OCI-LY3 (cell line): Measurements from ENCODE around the gene LCN6.
A peak's percentile ranks its signal among the peaks of the same experiment; 100 is the strongest.

Source experiments
- H2AFZ ChIP-seq: fragments of 200-600, 300-600 bp; shearing (Covaris generic); 2 replicates; pipeline ENCODE4 v1.6.0; 2014; ENCODE audit warnings: antibody characterized with exemption, low read depth, low read length
- H3K27ac ChIP-seq: fragments of 200-600, 300-600 bp; sonication (generic); 2 replicates; pipeline ENCODE4 v1.5.1; 2014; ENCODE audit warnings: mild to moderate bottlenecking, low read length, moderate library complexity, mixed read lengths
- H3K27me3 ChIP-seq: fragments of 200-600, 300-600 bp; sonication (generic); 2 replicates; pipeline ENCODE4 v1.6.1; 2014; ENCODE audit warnings: low read depth, low read length, mixed read lengths
- H3K36me3 ChIP-seq: fragments of 200-600, 300-600 bp; sonication (generic); replicated peaks from 2 replicates; pipeline ENCODE3; 2014; ENCODE audit warnings: low read depth, low read length, mixed read lengths
- H3K4me1 ChIP-seq: fragments of 300-600, 200-600 bp; sonication (generic); 2 replicates; pipeline ENCODE4 v1.6.1; 2014; ENCODE audit warnings: low read length, mixed read lengths
- H3K4me2 ChIP-seq: fragments of 200-600, 300-600 bp; sonication (generic); 2 replicates; pipeline ENCODE4 v1.6.1; 2014; ENCODE audit warnings: low read length, mixed read lengths
- H3K4me3 ChIP-seq: fragments of 300-600, 200-600 bp; sonication (generic); 2 replicates; pipeline ENCODE4 v1.5.1; 2014; ENCODE audit warnings: antibody characterized with exemption, mild to moderate bottlenecking, low read length, moderate library complexity
- H3K79me2 ChIP-seq: fragments of 300-600, 200-600 bp; shearing (Covaris generic); 2 replicates; pipeline ENCODE4 v1.6.1; 2014; ENCODE audit warnings: mild to moderate bottlenecking, low read length, mixed read lengths
- H3K9ac ChIP-seq: fragments of 300-600, 200-600 bp; shearing (Covaris generic); 2 replicates; pipeline ENCODE4 v1.6.0; 2014; ENCODE audit warnings: mild to moderate bottlenecking, low read length, moderate library complexity
- H3K9me3 ChIP-seq: fragments of 200-600, 300-600 bp; shearing (Covaris generic); 2 replicates; pipeline ENCODE4 v1.6.1; 2014; ENCODE audit warnings: low read length, mixed read lengths; ENCODE audit not compliant: insufficient read depth
- H4K20me1 ChIP-seq: fragments of 200-600, 300-600 bp; sonication (generic); 2 replicates; pipeline ENCODE4 v1.6.1; 2016; ENCODE audit warnings: low read length, mixed read lengths; ENCODE audit not compliant: insufficient read depth
- EZH2phosphoT487 ChIP-seq: fragments of 200-600 bp; shearing (Covaris generic); IDR thresholded peaks from 2 replicates; pipeline ENCODE4 v1.6.1; 2018; ENCODE audit warnings: antibody characterized with exemption, mixed run types, low read depth
- TF ChIP-seq, protein P1 (sequence below): fragments of 200-600, 300-600 bp; sonication (generic); IDR thresholded peaks from 2 replicates; pipeline ENCODE4 v1.5.1; 2014; ENCODE audit warnings: antibody characterized with exemption, low read length, low read depth

Gene LCN6

GRCh38 chr9:136794281-136794999 is 46.1 kb upstream of the LCN6 start:
- TF ChIP-seq EZH2phosphoT487, result no peak
- TF ChIP-seq, protein P1, sequence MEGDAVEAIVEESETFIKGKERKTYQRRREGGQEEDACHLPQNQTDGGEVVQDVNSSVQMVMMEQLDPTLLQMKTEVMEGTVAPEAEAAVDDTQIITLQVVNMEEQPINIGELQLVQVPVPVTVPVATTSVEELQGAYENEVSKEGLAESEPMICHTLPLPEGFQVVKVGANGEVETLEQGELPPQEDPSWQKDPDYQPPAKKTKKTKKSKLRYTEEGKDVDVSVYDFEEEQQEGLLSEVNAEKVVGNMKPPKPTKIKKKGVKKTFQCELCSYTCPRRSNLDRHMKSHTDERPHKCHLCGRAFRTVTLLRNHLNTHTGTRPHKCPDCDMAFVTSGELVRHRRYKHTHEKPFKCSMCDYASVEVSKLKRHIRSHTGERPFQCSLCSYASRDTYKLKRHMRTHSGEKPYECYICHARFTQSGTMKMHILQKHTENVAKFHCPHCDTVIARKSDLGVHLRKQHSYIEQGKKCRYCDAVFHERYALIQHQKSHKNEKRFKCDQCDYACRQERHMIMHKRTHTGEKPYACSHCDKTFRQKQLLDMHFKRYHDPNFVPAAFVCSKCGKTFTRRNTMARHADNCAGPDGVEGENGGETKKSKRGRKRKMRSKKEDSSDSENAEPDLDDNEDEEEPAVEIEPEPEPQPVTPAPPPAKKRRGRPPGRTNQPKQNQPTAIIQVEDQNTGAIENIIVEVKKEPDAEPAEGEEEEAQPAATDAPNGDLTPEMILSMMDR, result no peak
- no peak overlapping the region for H2AFZ ChIP-seq
- no peaks in the 10 kb centered on the region for H4K20me1 ChIP-seq
- H3K4me2 ChIP-seq, result no peak overlapping the region
- no peaks in the 10 kb centered on the region for H3K79me2 ChIP-seq
- H3K4me1 ChIP-seq, result peaks cover 25% of the 10 kb centered on the region
- peaks cover 6% of the 10 kb centered on the region for H3K36me3 ChIP-seq
- H3K9ac ChIP-seq, result no peak overlapping the region
- H3K4me3 ChIP-seq, result no peak overlapping the region
- H3K9me3 ChIP-seq, result no peaks in the 10 kb centered on the region
- no peak overlapping the region for H3K27ac ChIP-seq
- peaks cover 27% of the 10 kb centered on the region for H3K27me3 ChIP-seq

DNA sequence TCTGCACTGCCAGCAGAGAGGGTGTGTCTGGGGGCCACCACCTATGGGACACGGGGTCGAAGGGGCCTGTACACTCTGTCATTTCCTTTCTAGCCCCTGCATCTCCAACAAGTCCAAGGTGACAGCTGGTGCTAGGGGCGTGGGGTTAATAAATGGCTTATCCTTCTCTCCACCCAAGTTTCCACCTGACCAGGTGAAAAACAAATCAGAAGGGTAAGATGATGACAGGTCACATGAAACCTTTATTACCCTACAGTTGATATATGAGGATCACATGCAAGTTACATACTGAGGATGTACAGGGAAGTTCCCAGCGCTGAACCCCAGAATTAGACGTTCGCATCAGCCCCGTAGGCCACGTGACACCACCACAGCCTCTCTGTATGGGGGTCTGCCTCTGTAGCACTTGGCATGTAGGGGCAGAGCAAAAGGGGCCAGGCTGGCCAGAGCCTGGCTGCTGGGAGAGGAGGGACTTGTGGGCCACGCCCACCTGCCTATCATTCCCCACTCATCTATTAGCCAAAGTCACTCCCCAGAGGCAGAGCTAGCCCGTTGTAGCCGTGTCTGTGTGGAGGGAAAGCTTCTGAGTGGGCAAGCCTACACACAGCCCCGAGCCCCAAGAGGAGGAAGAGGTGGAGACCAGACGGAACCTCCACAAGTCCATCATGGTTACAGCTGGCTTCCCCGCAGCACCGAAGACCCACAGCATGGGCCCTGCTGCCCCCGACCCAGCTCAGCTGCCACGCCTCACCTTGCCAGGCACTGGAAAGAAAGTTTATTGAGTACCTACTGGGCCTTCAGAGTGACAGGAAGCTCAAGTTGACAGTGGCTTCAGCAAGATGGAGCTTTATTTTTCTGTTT is 45.0 kb upstream of the LCN6 start:
- Histone ChIP-seq H4K20me1 (no peaks in the 10 kb centered on the region), H3K27me3 (peaks cover 16% of the 10 kb centered on the region), H3K9me3 (no peaks in the 10 kb centered on the region), H3K4me1 (peaks cover 33% of the 10 kb centered on the region), H3K4me2 (no peak overlapping the region), H3K9ac (no peak overlapping the region), H3K27ac (no peak overlapping the region), H3K79me2 (no peaks in the 10 kb centered on the region), H2AFZ (no peak overlapping the region), H3K36me3 (peaks cover 6% of the 10 kb centered on the region), H3K4me3 (no peak overlapping the region)
- TF ChIP-seq EZH2phosphoT487, result no peak
- TF ChIP-seq, protein P1, result no peak

GRCh38 chr9:136792321-136793085 is 44.2 kb upstream of the LCN6 start:
- H3K36me3 ChIP-seq, result peaks cover 6% of the 10 kb centered on the region
- no peak overlapping the region for H3K27ac ChIP-seq
- peak overlapping the region; percentile 79 for H3K4me2 ChIP-seq
- H3K79me2 ChIP-seq, result no peaks in the 10 kb centered on the region
- no peak overlapping the region for H2AFZ ChIP-seq
- peaks cover 40% of the 10 kb centered on the region for H3K4me1 ChIP-seq
- no peak overlapping the region for H3K9ac ChIP-seq
- no peaks in the 10 kb centered on the region for H4K20me1 ChIP-seq
- H3K9me3 ChIP-seq, result no peaks in the 10 kb centered on the region
- peaks cover 16% of the 10 kb centered on the region for H3K27me3 ChIP-seq
- TF ChIP-seq, protein P1, result no peak
- no peak for TF ChIP-seq EZH2phosphoT487
- peak overlapping the region; percentile 88 for H3K4me3 ChIP-seq
